K562 (cell line): ENCODE data around the gene MOXD1. TPM values are rescaled to one million over a fixed set of nuclear protein-coding genes. Genes with fewer than 3 reads are reported as not detected.

ENCODE experiments used
- ATAC-seq: fragments of 200-7000 bp; cut with Tn5 transposase; 3 replicates; pipeline ENCODE4 v1.9.1; 2020; ENCODE audit warnings: moderate library complexity
- BruUV-seq: library from RNA; stranded (reverse); fragments of 400-500 nt; replicated peaks from 2 replicates; lab custom pipeline; 2021; lab: Mats Ljungman, UMichigan
- CTCF ChIA-PET: fragments of 300-600 bp; formaldehyde crosslinking; extraction: SDS; loops from one replicate; lab custom pipeline; 2021; ENCODE audit warnings: low intra/inter-chr PET ratio; lab: Yijun Ruan, JAX
- POLR2A ChIA-PET: fragments of 300-600, 350-650 bp; sonication (Branson Sonifier 250); formaldehyde crosslinking; extraction: SDS; loops from one replicate; lab custom pipeline; 2021; ENCODE audit warnings: antibody characterized with exemption, inconsistent platforms; lab: Yijun Ruan, JAX
- DNase-seq, 4 experiments: peaks; one replicate each; pipeline versions ENCODE4 v3.0.0 to v3.0.0-alpha.2; 2011 to 2018; ENCODE audit warnings: low spot score in 3 of 4, mixed read lengths in 3 of 4; ENCODE audit errors: extremely low read depth in 1 of 4
- FAIRE-seq: peaks from 2 replicates; lab custom pipeline; 2011; peaks lifted over from hg19 to GRCh38; lab: Jason Lieb, UNC
- H2AFZ ChIP-seq: 2 replicates; pipeline ENCODE4 v1.6.0; 2011; ENCODE audit warnings: low read depth, low read length, control low read depth, inconsistent platforms
- H3K27ac ChIP-seq: fragments of 200-600 bp; 3 replicates; pipeline ENCODE4 v1.8.0; 2011; ENCODE audit warnings: low read depth, mild to moderate bottlenecking, control low read depth, inconsistent platforms, low read length, moderate library complexity, mixed read lengths; ENCODE audit errors: extremely low read depth
- H3K27me3 ChIP-seq, 2 experiments: fragments of 300-600 bp in 1 of 2; 2 replicates in 1 of 2; 3 replicates in 1 of 2; pipeline versions ENCODE4 v1.6.0 to v1.8.0; 2011; ENCODE audit warnings: inconsistent platforms in 2 of 2, low read length in 2 of 2, mild to moderate bottlenecking in 1 of 2, mixed read lengths in 1 of 2, moderate library complexity in 1 of 2; ENCODE audit not compliant: control insufficient read depth in 2 of 2, insufficient read depth in 2 of 2
- H3K36me3 ChIP-seq: fragments of 300-600 bp; 3 replicates; pipeline ENCODE4 v1.8.0; 2011; ENCODE audit warnings: mild to moderate bottlenecking, low read length, inconsistent platforms; ENCODE audit not compliant: control insufficient read depth, insufficient read depth
- H3K4me1 ChIP-seq, 2 experiments: fragments of 200-600 bp in 1 of 2; replicated peaks in 1 of 2; 2 replicates in 1 of 2; 3 replicates in 1 of 2; pipeline versions ENCODE4 v1.5.1 to v1.8.0; 2011; ENCODE audit warnings: inconsistent platforms in 2 of 2, low read length in 2 of 2, mild to moderate bottlenecking in 1 of 2, mixed read lengths in 1 of 2, moderate library complexity in 1 of 2; ENCODE audit not compliant: control insufficient read depth in 2 of 2, insufficient read depth in 2 of 2
- H3K4me2 ChIP-seq: 2 replicates; pipeline ENCODE4 v1.6.1; 2011; ENCODE audit warnings: low read length, control low read depth, inconsistent platforms, mixed read lengths; ENCODE audit not compliant: insufficient read depth
- H3K4me3 ChIP-seq: fragments of 200-600 bp; sonication (generic), shearing (Covaris generic); 2 replicates; pipeline ENCODE4 v1.5.1; 2016; ENCODE audit warnings: control low read depth, inconsistent platforms
- H3K79me2 ChIP-seq: fragments of 200-600 bp; 3 replicates; pipeline ENCODE4 v1.8.0; 2011; ENCODE audit warnings: low read length, inconsistent platforms; ENCODE audit not compliant: control insufficient read depth, insufficient read depth
- H3K9ac ChIP-seq, 2 experiments: 2 replicates each; pipeline versions ENCODE4 v1.6.0 to v1.6.1; 2011; ENCODE audit warnings: low read depth in 2 of 2, low read length in 2 of 2, control low read depth in 1 of 2, inconsistent platforms in 1 of 2, mild to moderate bottlenecking in 1 of 2, mixed read lengths in 1 of 2; ENCODE audit not compliant: insufficient read depth in 1 of 2
- H3K9me1 ChIP-seq: one replicate; pipeline ENCODE4 v1.6.0; 2011; ENCODE audit warnings: inconsistent platforms, mild to moderate bottlenecking, low read length, moderate library complexity; ENCODE audit not compliant: control insufficient read depth, insufficient read depth
- H3K9me3 ChIP-seq: replicated peaks from 2 replicates; pipeline ENCODE4 v1.5.1; 2011; ENCODE audit warnings: low read depth, low read length, inconsistent platforms; ENCODE audit not compliant: control insufficient read depth, insufficient read depth
- H4K20me1 ChIP-seq: replicated peaks from 2 replicates; pipeline ENCODE4 v1.6.1; 2011; ENCODE audit warnings: low read length, inconsistent platforms, mixed read lengths; ENCODE audit not compliant: control insufficient read depth, insufficient read depth
- ATF3 ChIP-seq, 2 experiments: fragments of 450-650 bp in 1 of 2; sonication (generic) in 1 of 2; formaldehyde crosslinking in 1 of 2; IDR thresholded peaks in 1 of 2; conservative IDR thresholded peaks in 1 of 2; 2 replicates each; pipeline versions ENCODE4 v1.6.1 to v1.8.1; 2016 to 2023; ENCODE audit warnings: mild to moderate bottlenecking in 2 of 2, moderate library complexity in 2 of 2, inconsistent platforms in 1 of 2, missing genetic modification reagents in 1 of 2
- BRD4 ChIP-seq: fragments of 200-600 bp; sonication (generic); IDR thresholded peaks from 2 replicates; pipeline ENCODE4 v1.6.1; 2017; ENCODE audit warnings: inconsistent platforms
- CHD4 ChIP-seq: fragments of 200-600 bp; sonication (generic); IDR thresholded peaks from 3 replicates; pipeline ENCODE4 v1.6.1; 2012; ENCODE audit warnings: low read depth, mild to moderate bottlenecking, mixed read lengths, low read length, inconsistent platforms; ENCODE audit not compliant: insufficient read depth, insufficient replicate concordance, poor library complexity, severe bottlenecking
- CTBP1 ChIP-seq: fragments of 450-650 bp; IDR thresholded peaks from 2 replicates; pipeline ENCODE4 v1.6.1; 2016; ENCODE audit warnings: borderline replicate concordance
- ETV1 ChIP-seq: fragments of 450-650 bp; conservative IDR thresholded peaks from 2 replicates; pipeline ENCODE4 v1.6.1; 2016; ENCODE audit warnings: missing genetic modification characterization, control low read depth, low read depth, missing compliant biosample characterization
- ETV5 ChIP-seq: sonication (generic); formaldehyde crosslinking; IDR thresholded peaks from 2 replicates; pipeline ENCODE4 v1.4.0; 2020; ENCODE audit warnings: low read depth, mild to moderate bottlenecking, missing genetic modification reagents
- HDAC3 ChIP-seq: fragments of 450-650 bp; IDR thresholded peaks from 2 replicates; pipeline ENCODE4 v1.6.1; 2018; ENCODE audit warnings: borderline replicate concordance, mild to moderate bottlenecking, moderate library complexity; ENCODE audit not compliant: partially characterized antibody
- HDGF ChIP-seq: fragments of 450-650 bp; IDR thresholded peaks from 2 replicates; pipeline ENCODE4 v1.6.1; 2016
- NR3C1 ChIP-seq: sonication (generic); formaldehyde crosslinking; IDR thresholded peaks from 2 replicates; pipeline ENCODE4 v1.8.1; 2022; ENCODE audit warnings: missing genetic modification reagents
- RBM14 ChIP-seq: fragments of 200-400 bp; formaldehyde crosslinking; IDR thresholded peaks from 2 replicates; pipeline ENCODE4 v1.6.1; 2018; ENCODE audit warnings: low read depth, mild to moderate bottlenecking, low read length, moderate library complexity, borderline replicate concordance; ENCODE audit not compliant: insufficient read depth
- SAFB2 ChIP-seq: fragments of 200-400 bp; formaldehyde crosslinking; IDR thresholded peaks from 2 replicates; pipeline ENCODE4 v1.6.1; 2018; ENCODE audit warnings: borderline replicate concordance, low read length, low read depth, moderate library complexity; ENCODE audit not compliant: severe bottlenecking
- SP2 ChIP-seq: IDR thresholded peaks from 2 replicates; pipeline ENCODE4 v1.6.1; 2011; ENCODE audit warnings: mild to moderate bottlenecking, low read depth, low read length, moderate library complexity; ENCODE audit not compliant: poor library complexity, severe bottlenecking; ENCODE audit errors: extremely low read depth
- SUPT5H ChIP-seq: fragments of 450-650 bp; IDR thresholded peaks from 2 replicates; pipeline ENCODE4 v1.6.1; 2016
- TFE3 ChIP-seq: fragments of 450-650 bp; formaldehyde crosslinking; IDR thresholded peaks from 2 replicates; pipeline ENCODE4 v1.4.0; 2020; ENCODE audit warnings: mild to moderate bottlenecking, mixed read lengths
- ZKSCAN8 ChIP-seq: fragments of 200-800 bp; sonication (Bioruptor generic); IDR thresholded peaks from 2 replicates; pipeline ENCODE4 v1.6.1; 2016; ENCODE audit warnings: missing genetic modification characterization, missing compliant biosample characterization
- ZNF253 ChIP-seq: fragments of 250-450 bp; sonication (Bioruptor Pico); conservative IDR thresholded peaks from 2 replicates; pipeline ENCODE4 v1.6.1; 2021; ENCODE audit warnings: mild to moderate bottlenecking
- ZNF277 ChIP-seq: fragments of 250-450 bp; sonication (Bioruptor Pico); IDR thresholded peaks from 2 replicates; pipeline ENCODE4 v1.8.0; 2022; ENCODE audit warnings: inconsistent platforms, mild to moderate bottlenecking, moderate library complexity, borderline replicate concordance
- ZNF586 ChIP-seq: fragments of 450-650 bp; formaldehyde crosslinking; conservative IDR thresholded peaks from 2 replicates; pipeline ENCODE4 v1.4.0; 2020; ENCODE audit warnings: mild to moderate bottlenecking, moderate library complexity
- WGBS: fragments of 100-300 bp; shearing (Covaris generic); methylation state at CpG from one replicate; pipeline ENCODE4 v1.1.6; 2016; ENCODE audit warnings: low coverage, mixed read lengths; ENCODE audit not compliant: insufficient coverage; ENCODE audit errors: missing lambda C conversion rate; 5-methylcytosine and 5-hydroxymethylcytosine counted together
- in situ Hi-C: fragments of 300-500 bp; cut with MboI; formaldehyde crosslinking; loops from 4 replicates; pipeline ENCODE4 v1.15.0; 2018; ENCODE audit warnings: inconsistent platforms, mixed read lengths
- intact Hi-C: fragments of 100-400 bp; cut with micrococcal nuclease; formaldehyde crosslinking; loops from 2 replicates; pipeline ENCODE4 v1.14.2; 2022
- polyA plus RNA-seq, 8 experiments: library from polyadenylated mRNA; depleted of rRNA in 4 of 8; stranded (reverse) in 5 of 8; unstranded in 3 of 8; fragments of >200 nt; fragmentation: Nextera tagmentation in 2 of 8; fragmentation: Illumina TruSeq in 1 of 8; extraction: Ambion mirVana in 2 of 8; extraction: Trizol in 1 of 8; gene quantifications; 2 replicates each; pipeline versions ENCODE4 v1.2.1 to v1.2.3, GENCODE V29; 2011 to 2014; ENCODE audit warnings: inconsistent platforms in 1 of 8, missing spikeins in 1 of 8
- total RNA-seq, 7 experiments: library from RNA; depleted of rRNA in 6 of 7; stranded (reverse); fragments of >200 nt in 6 of 7; fragmentation: Illumina TruSeq in 2 of 7; extraction: Trizol in 2 of 7; gene quantifications; 2 replicates each; pipeline versions ENCODE4 v1.2.1 to v1.2.3, GENCODE V29; 2011 to 2021; ENCODE audit warnings: low replicate concordance in 1 of 7

Gene MOXD1
- total and polyA plus RNA-seq, 9 of the 15 experiments (the other 6 are each of a cell fraction or from before 2014, with no cell fraction given) = not detected

- Histone ChIP-seq H3K9me1 (no peaks in the 10 kb centered on the region), H3K79me2 (no peaks in the 10 kb centered on the region), H3K9me3 (no peaks in the 10 kb centered on the region), H3K4me1 (no peaks in the 10 kb centered on the region), H4K20me1 (no peaks in the 10 kb centered on the region), H3K27me3 (no peaks in the 10 kb centered on the region), H3K4me3 (no peak overlapping the region), H3K4me2 (no peak overlapping the region), H3K36me3 (no peaks in the 10 kb centered on the region), H3K27ac (no peak overlapping the region), H3K9ac (no peak overlapping the region), H2AFZ (no peak overlapping the region)
- ChIA-PET POLR2A (interaction anchor here (1.0 kb wide), 1 partner anchor 26 kb away, joined by 3 read pairs; no protein-coding TSS in a partner anchor), CTCF (no interaction called here)
- no peak for DNase-seq
- intact Hi-C loops (no loop called here), in situ Hi-C loops (no loop called here)
- whole genome bisulfite sequencing = 0% methylated on average over 5 of the region's 5 CpGs
- no peak for ATAC-seq
- TF ChIP-seq CTBP1 = no peak
- TF ChIP-seq ATF3 (IDR thresholded peaks at IDR 0.05) = no peak
- no peak for TF ChIP-seq ATF3 (CRISPR knock-in tag; conservative IDR thresholded peaks at IDR 0.05)
- no peak for TF ChIP-seq ZKSCAN8 (CRISPR knock-in tag)
- TF ChIP-seq ZNF277 (CRISPR knock-in tag) = no peak
- TF ChIP-seq ZNF253 = no peak
- no peak for TF ChIP-seq HDGF
- no peak for TF ChIP-seq ZNF586
- no peak for TF ChIP-seq TFE3 (CRISPR knock-in tag)
- no peak for TF ChIP-seq RBM14
- TF ChIP-seq SUPT5H = no peak
- TF ChIP-seq SP2 = no peak
- TF ChIP-seq ETV1 = no peak
- no peak for TF ChIP-seq SAFB2
- no peak for TF ChIP-seq HDAC3
- no peak for TF ChIP-seq CHD4
- TF ChIP-seq NR3C1 (CRISPR knock-in tag) = no peak
- no peak for TF ChIP-seq BRD4
- no peak for TF ChIP-seq ETV5 (CRISPR knock-in tag)
- BruUV-seq = no TSS peak
- FAIRE-seq = no peak
These were observed 23.9 kb upstream of the MOXD1 start for GRCh38 chr6:132425176-132425575.
